HepG2 (cell line): ENCODE data around the gene PHKB. TPM values are rescaled to one million over a fixed set of nuclear protein-coding genes. Genes with fewer than 3 reads are reported as not detected.

Experiments
- ASH2L ChIP-seq: fragments of 300-600, 200-600 bp; sonication (generic); IDR thresholded peaks from 2 replicates; pipeline ENCODE4 v1.7.0; 2017; ENCODE audit warnings: low read depth, mild to moderate bottlenecking, moderate library complexity, mixed read lengths, low read length; ENCODE audit not compliant: insufficient read length
- ATF1 ChIP-seq: IDR thresholded peaks from 2 replicates; pipeline ENCODE4 v1.6.1; 2016; ENCODE audit warnings: mild to moderate bottlenecking, control low read depth
- ATRX ChIP-seq: sonication (generic); formaldehyde crosslinking; IDR thresholded peaks from 2 replicates; pipeline ENCODE4 v1.4.0; 2020; ENCODE audit warnings: missing genetic modification reagents, borderline replicate concordance
- BRD4 ChIP-seq: sonication (generic); formaldehyde crosslinking; IDR thresholded peaks from 2 replicates; pipeline ENCODE4 v1.4.0; 2020; ENCODE audit warnings: missing genetic modification reagents
- CREM ChIP-seq, 2 experiments: sonication (generic) in 1 of 2; formaldehyde crosslinking in 1 of 2; IDR thresholded peaks; 2 replicates each; pipeline versions ENCODE4 v1.4.0 to v1.6.1; 2016 to 2020; ENCODE audit warnings: antibody characterized with exemption in 1 of 2, mild to moderate bottlenecking in 1 of 2, missing genetic modification reagents in 1 of 2
- EEA1 ChIP-seq: sonication (generic); formaldehyde crosslinking; IDR thresholded peaks from 2 replicates; pipeline ENCODE4 v1.5.1; 2020; ENCODE audit warnings: mild to moderate bottlenecking, missing genetic modification reagents, borderline replicate concordance
- ELF3 ChIP-seq: IDR thresholded peaks from 2 replicates; pipeline ENCODE4 v1.6.1; 2016; ENCODE audit warnings: missing genetic modification reagents, missing compliant biosample characterization
- FOXA3 ChIP-seq: IDR thresholded peaks from 2 replicates; pipeline ENCODE4 v1.6.1; 2016; ENCODE audit warnings: missing genetic modification reagents, missing compliant biosample characterization
- HDAC1 ChIP-seq: sonication (generic); formaldehyde crosslinking; IDR thresholded peaks from 2 replicates; pipeline ENCODE4 v1.5.1; 2020; ENCODE audit warnings: mild to moderate bottlenecking, missing genetic modification reagents
- HMGA1 ChIP-seq: sonication (generic); formaldehyde crosslinking; conservative IDR thresholded peaks from 2 replicates; pipeline ENCODE4 v1.4.0; 2020; ENCODE audit warnings: missing genetic modification reagents
- ISL2 ChIP-seq: sonication (generic); formaldehyde crosslinking; IDR thresholded peaks from 2 replicates; pipeline ENCODE4 v1.5.0; 2020; ENCODE audit warnings: missing genetic modification reagents
- LCORL ChIP-seq, 2 experiments: fragments of 450-650 bp in 1 of 2; sonication (generic) in 1 of 2; formaldehyde crosslinking in 1 of 2; IDR thresholded peaks; 2 replicates each; pipeline versions ENCODE4 v1.5.0 to v1.6.1; 2017 to 2020; ENCODE audit warnings: antibody characterized with exemption in 1 of 2, missing genetic modification reagents in 1 of 2
- MAX ChIP-seq: IDR thresholded peaks from 2 replicates; pipeline ENCODE4 v1.6.1; 2012; ENCODE audit warnings: inconsistent platforms
- NFE2L2 ChIP-seq: fragments of 150-350 bp; IDR thresholded peaks from 2 replicates; pipeline ENCODE4 v1.6.1; 2014; ENCODE audit warnings: low read length
- NFIC ChIP-seq: IDR thresholded peaks from 2 replicates; pipeline ENCODE4 v1.6.1; 2012; ENCODE audit warnings: mild to moderate bottlenecking, low read length, inconsistent platforms
- NKX3-1 ChIP-seq: sonication (generic); formaldehyde crosslinking; IDR thresholded peaks from 2 replicates; pipeline ENCODE4 v1.5.0; 2020; ENCODE audit warnings: missing genetic modification reagents
- NRL ChIP-seq: sonication (generic); formaldehyde crosslinking; IDR thresholded peaks from 2 replicates; pipeline ENCODE4 v1.5.0; 2020; ENCODE audit warnings: missing genetic modification reagents, mild to moderate bottlenecking, moderate library complexity, borderline replicate concordance
- ONECUT2 ChIP-seq: sonication (generic); formaldehyde crosslinking; IDR thresholded peaks from 2 replicates; pipeline ENCODE4 v1.4.0; 2020; ENCODE audit warnings: missing genetic modification reagents
- SOX5 ChIP-seq: IDR thresholded peaks from 2 replicates; pipeline ENCODE4 v1.6.1; 2016; ENCODE audit warnings: borderline replicate concordance
- SP4 ChIP-seq: sonication (generic); formaldehyde crosslinking; IDR thresholded peaks from 2 replicates; pipeline ENCODE4 v1.8.1; 2023; ENCODE audit warnings: mild to moderate bottlenecking, missing genetic modification reagents
- SP5 ChIP-seq: IDR thresholded peaks from 2 replicates; pipeline ENCODE4 v1.6.1; 2016; ENCODE audit warnings: low read depth, borderline replicate concordance
- SRY ChIP-seq: sonication (generic); formaldehyde crosslinking; IDR thresholded peaks from 2 replicates; pipeline ENCODE4 v1.8.0; 2022; ENCODE audit warnings: mild to moderate bottlenecking, missing genetic modification reagents
- TGIF2 ChIP-seq: IDR thresholded peaks from 2 replicates; pipeline ENCODE4 v1.6.1; 2016; ENCODE audit warnings: control low read depth, missing compliant biosample characterization
- U2AF2 ChIP-seq: fragments of 200-400 bp; formaldehyde crosslinking; IDR thresholded peaks from 2 replicates; pipeline ENCODE4 v1.6.1; 2017; ENCODE audit warnings: low read depth, mild to moderate bottlenecking, low read length
- ZBTB38 ChIP-seq: sonication (generic); formaldehyde crosslinking; IDR thresholded peaks from 2 replicates; pipeline ENCODE4 v1.5.1; 2020; ENCODE audit warnings: mild to moderate bottlenecking, missing genetic modification reagents
- ZFP41 ChIP-seq: sonication (generic); formaldehyde crosslinking; IDR thresholded peaks from 2 replicates; pipeline ENCODE4 v1.4.0; 2020; ENCODE audit warnings: mild to moderate bottlenecking, missing genetic modification reagents, borderline replicate concordance
- ZNF205 ChIP-seq: IDR thresholded peaks from 2 replicates; pipeline ENCODE4 v1.6.1; 2018; ENCODE audit warnings: missing biosample characterization, missing genetic modification reagents
- ZNF251 ChIP-seq: sonication (generic); formaldehyde crosslinking; IDR thresholded peaks from 2 replicates; pipeline ENCODE4 v1.9.0; 2021; ENCODE audit warnings: mild to moderate bottlenecking, missing genetic modification reagents
- ZNF282 ChIP-seq: fragments of 450-650 bp; IDR thresholded peaks from 2 replicates; pipeline ENCODE4 v1.6.1; 2018; ENCODE audit not compliant: partially characterized antibody
- ZNF30 ChIP-seq: sonication (generic); formaldehyde crosslinking; IDR thresholded peaks from 2 replicates; pipeline ENCODE4 v1.5.0; 2020; ENCODE audit warnings: mild to moderate bottlenecking, missing genetic modification reagents
- ZNF350 ChIP-seq: sonication (generic); formaldehyde crosslinking; IDR thresholded peaks from 2 replicates; pipeline ENCODE4 v1.4.0; 2020; ENCODE audit warnings: mild to moderate bottlenecking, low read depth, missing genetic modification reagents, borderline replicate concordance
- ZNF510 ChIP-seq: sonication (generic); formaldehyde crosslinking; IDR thresholded peaks from 2 replicates; pipeline ENCODE4 v1.4.0; 2020; ENCODE audit warnings: low read depth, mild to moderate bottlenecking, missing genetic modification reagents
- ZNF878 ChIP-seq: sonication (generic); formaldehyde crosslinking; IDR thresholded peaks from 2 replicates; pipeline ENCODE4 v1.8.1; 2023; ENCODE audit warnings: mild to moderate bottlenecking, missing genetic modification reagents, moderate library complexity
- polyA plus RNA-seq, 8 experiments: library from polyadenylated mRNA; depleted of rRNA in 3 of 8; stranded (reverse) in 7 of 8; unstranded in 1 of 8; fragments of >200 nt; fragmentation: Illumina TruSeq in 4 of 8; extraction: Trizol in 4 of 8; gene quantifications; 2 replicates each; pipeline versions ENCODE4 v1.2.1 to v1.2.3, GENCODE V29; 2011 to 2016; ENCODE audit warnings: low read depth in 4 of 8, missing spikeins in 1 of 8, mixed read lengths in 1 of 8; ENCODE audit not compliant: insufficient read depth in 1 of 8
- total RNA-seq, 5 experiments: library from RNA; depleted of rRNA; stranded (reverse); fragments of >200 nt; fragmentation: Illumina TruSeq; extraction: Trizol; gene quantifications; 2 replicates each; pipeline ENCODE4 v1.2.3, GENCODE V29; 2016; ENCODE audit warnings: low read depth in 1 of 5
- TF ChIP-seq, protein P1 (sequence below): sonication (generic); formaldehyde crosslinking; IDR thresholded peaks from 2 replicates; pipeline ENCODE4 v1.4.0; 2020; ENCODE audit warnings: mild to moderate bottlenecking, missing genetic modification reagents

PHKB gene
- total and polyA plus RNA-seq, 2 of the 13 experiments (the other 11 are each of a cell fraction or from before 2014, with no cell fraction given): 66.0 to 80.8 TPM

GRCh38 chr16:47657032-47657431 is 195.9 kb downstream of the PHKB start (continued):
- TF ChIP-seq ZNF350 (CRISPR knock-in tag) (no peak), ZNF878 (peak; percentile 66; the same call in 1 of the 2 replicates), TGIF2 (0 out of 2 replicates have a peak, but pooled peaks have one; percentile 37), HDAC1 (CRISPR knock-in tag) (peak; percentile 84), EEA1 (CRISPR knock-in tag) (no peak), ATRX (no peak), SRY (no peak), ZFP41 (CRISPR knock-in tag) (no peak), MAX (0 out of 2 replicates have a peak, but pooled peaks have one; percentile 15), FOXA3 (CRISPR knock-in tag) (peak; percentile 78), ELF3 (0 out of 2 replicates have a peak, but pooled peaks have one; percentile 24), ISL2 (CRISPR knock-in tag) (peak; percentile 92), SP5 (CRISPR knock-in tag) (no peak), ZNF30 (CRISPR knock-in tag) (no peak), SP4 (no peak), NKX3-1 (CRISPR knock-in tag) (no peak), SOX5 (peak; percentile 72; the same call in 1 of the 2 replicates), NFE2L2 (no peak), ZBTB38 (CRISPR knock-in tag) (no peak), U2AF2 (no peak), CREM (IDR thresholded peaks at IDR 0.05) (peak; percentile 72), CREM (CRISPR knock-in tag; IDR thresholded peaks at IDR 0.05) (no peak), ZNF205 (CRISPR knock-in tag) (no peak), BRD4 (CRISPR knock-in tag) (no peak), ASH2L (peak; percentile 79), NRL (CRISPR knock-in tag) (no peak), NFIC (peak; percentile 80), HMGA1 (CRISPR knock-in tag) (no peak), ZNF510 (CRISPR knock-in tag) (no peak), ZNF251 (CRISPR knock-in tag) (no peak), ONECUT2 (CRISPR knock-in tag) (peak; percentile 83), LCORL (IDR thresholded peaks at IDR 0.05) (peak; percentile 40; the same call in 1 of the 2 replicates), LCORL (CRISPR knock-in tag; IDR thresholded peaks at IDR 0.05) (no peak; the same call in 1 of the 2 replicates), ZNF282 (no peak), ATF1 (CRISPR knock-in tag) (peak; percentile 27; the same call in 1 of the 2 replicates)
- TF ChIP-seq, protein P1, sequence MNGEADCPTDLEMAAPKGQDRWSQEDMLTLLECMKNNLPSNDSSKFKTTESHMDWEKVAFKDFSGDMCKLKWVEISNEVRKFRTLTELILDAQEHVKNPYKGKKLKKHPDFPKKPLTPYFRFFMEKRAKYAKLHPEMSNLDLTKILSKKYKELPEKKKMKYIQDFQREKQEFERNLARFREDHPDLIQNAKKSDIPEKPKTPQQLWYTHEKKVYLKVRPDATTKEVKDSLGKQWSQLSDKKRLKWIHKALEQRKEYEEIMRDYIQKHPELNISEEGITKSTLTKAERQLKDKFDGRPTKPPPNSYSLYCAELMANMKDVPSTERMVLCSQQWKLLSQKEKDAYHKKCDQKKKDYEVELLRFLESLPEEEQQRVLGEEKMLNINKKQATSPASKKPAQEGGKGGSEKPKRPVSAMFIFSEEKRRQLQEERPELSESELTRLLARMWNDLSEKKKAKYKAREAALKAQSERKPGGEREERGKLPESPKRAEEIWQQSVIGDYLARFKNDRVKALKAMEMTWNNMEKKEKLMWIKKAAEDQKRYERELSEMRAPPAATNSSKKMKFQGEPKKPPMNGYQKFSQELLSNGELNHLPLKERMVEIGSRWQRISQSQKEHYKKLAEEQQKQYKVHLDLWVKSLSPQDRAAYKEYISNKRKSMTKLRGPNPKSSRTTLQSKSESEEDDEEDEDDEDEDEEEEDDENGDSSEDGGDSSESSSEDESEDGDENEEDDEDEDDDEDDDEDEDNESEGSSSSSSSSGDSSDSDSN (CRISPR knock-in tag): no peak
